ENCODE measurements around the gene PDCD7. TPM values are rescaled to one million over a fixed set of nuclear protein-coding genes. Genes with fewer than 3 reads are reported as not detected.
A peak's percentile ranks its signal among the peaks of the same experiment; 100 is the strongest.
"Not testable (repeated sequence)": the region's sequence is repeated elsewhere in the genome, so short reads cannot be mapped to it uniquely, and the experiment has no call there.

PDCD7 gene
- total and polyA plus RNA-seq, 3 donors from 2014 or later: 39.7 to 76.1 (median 66.8) TPM

GRCh38 chr15:65101891-65102708 is 31.5 kb downstream of the PDCD7 start:
- Histone ChIP-seq H3K27ac (no peak overlapping the region), H3K9me3 (no peaks in the 10 kb centered on the region), H3K4me3 (peak overlapping the region; percentile 29 to 34), H3K4me1 (peaks cover under 1% of the 10 kb centered on the region), H3K36me3 (ENCODE audit: low read depth, missing control alignments) (no peaks in the 10 kb centered on the region), H3K27me3 (no peaks in the 10 kb centered on the region)
- 47 to 74% methylated on average over 10 to 74 of the region's 75 CpGs for WGBS, 2 donors
- intact Hi-C loops (cut with DNase I; ENCODE audit: low total_unique reads): no loop called here
- TF ChIP-seq CTCF (IDR thresholded peaks at IDR 0.05) (no peak), POLR2A (IDR thresholded peaks at IDR 0.05) (no peak)
- no peak for DNase-seq

DNA sequence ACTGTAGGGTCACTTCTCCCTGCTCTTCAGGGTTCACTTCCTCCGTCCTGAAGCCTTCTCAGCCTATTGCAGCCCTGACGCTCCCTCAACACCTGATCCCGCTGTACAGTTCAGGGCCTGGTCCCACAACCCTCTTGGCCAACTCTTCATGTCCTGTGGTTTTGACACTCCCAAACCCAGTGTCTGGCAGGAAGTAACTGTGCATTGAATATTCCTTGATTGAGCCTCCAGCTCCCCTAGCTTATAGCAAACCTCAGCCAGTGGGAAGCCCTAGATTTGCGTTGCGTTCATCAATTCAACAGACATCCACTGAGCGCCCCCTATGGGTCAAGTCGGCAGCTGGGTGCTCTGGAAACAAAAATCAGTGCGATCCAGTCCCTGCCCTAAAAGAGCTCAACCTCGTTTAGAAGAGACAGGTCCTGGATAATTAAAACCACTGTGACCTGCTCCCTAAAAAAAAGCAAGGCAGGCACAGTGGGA is 32.2 kb downstream of the PDCD7 start:
- DNase-seq: peak; percentile 87
- Histone ChIP-seq H3K9me3 (no peaks in the 10 kb centered on the region), H3K27ac (no peak overlapping the region), H3K4me3 (peak overlapping the region in 1 of 2 donors; percentile 29), H3K27me3 (no peaks in the 10 kb centered on the region), H3K4me1 (peaks cover 7% of the 10 kb centered on the region), H3K36me3 (ENCODE audit: low read depth, missing control alignments) (no peaks in the 10 kb centered on the region)
- peak; percentile 73 to 78 (median 78) for TF ChIP-seq CTCF (IDR thresholded peaks at IDR 0.05)
- TF ChIP-seq POLR2A (IDR thresholded peaks at IDR 0.05): no peak
- WGBS, 2 donors: 25 to 34% methylated on average over 9 of the region's 9 CpGs
- intact Hi-C loops (cut with DNase I; ENCODE audit: low total_unique reads): no loop called here

DNA sequence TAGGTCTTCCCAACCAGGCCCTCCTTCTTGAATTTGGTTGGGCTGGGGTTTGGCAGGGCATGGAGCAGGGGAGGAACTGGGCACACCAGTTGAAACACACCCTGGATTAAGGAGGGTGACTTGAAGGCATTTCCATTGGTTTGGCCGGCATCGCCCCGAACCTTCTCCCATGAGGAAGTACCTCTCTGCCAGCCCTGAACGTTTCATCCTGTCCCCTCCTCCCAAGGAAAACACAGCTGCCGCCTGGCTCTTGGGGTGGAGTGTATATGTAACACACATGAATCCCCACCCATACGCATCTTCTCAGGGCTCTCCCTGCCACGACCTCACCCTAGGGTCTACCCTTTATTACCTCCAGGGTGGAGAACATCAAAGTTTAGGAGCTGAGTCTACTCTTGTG is 33.2 kb downstream of the PDCD7 start:
- Histone ChIP-seq H3K36me3 (ENCODE audit: low read depth, missing control alignments) (no peaks in the 10 kb centered on the region), H3K4me3 (no peak overlapping the region), H3K27me3 (no peaks in the 10 kb centered on the region), H3K27ac (no peak overlapping the region), H3K4me1 (peaks cover 12% of the 10 kb centered on the region), H3K9me3 (no peaks in the 10 kb centered on the region)
- intact Hi-C loops (cut with DNase I; ENCODE audit: low total_unique reads): no loop called here
- no peak for DNase-seq
- TF ChIP-seq CTCF (IDR thresholded peaks at IDR 0.05) (no peak), POLR2A (IDR thresholded peaks at IDR 0.05) (no peak)
- 77 to 84% methylated on average over 7 of the region's 7 CpGs for WGBS, 2 donors

GRCh38 chr15:65099801-65100200 is 33.8 kb downstream of the PDCD7 start:
- H3K36me3 ChIP-seq (ENCODE audit: low read depth, missing control alignments); DNase-seq; H3K4me3 ChIP-seq; H3K27ac ChIP-seq; intact Hi-C loops (cut with DNase I; ENCODE audit: low total_unique reads); H3K27me3 ChIP-seq; H3K9me3 ChIP-seq: not testable (repeated sequence)
- 91 to 94% methylated on average over 6 to 10 of the region's 10 CpGs for WGBS, 2 donors
- H3K4me1 ChIP-seq: peaks cover 18% of the 10 kb centered on the region

DNA sequence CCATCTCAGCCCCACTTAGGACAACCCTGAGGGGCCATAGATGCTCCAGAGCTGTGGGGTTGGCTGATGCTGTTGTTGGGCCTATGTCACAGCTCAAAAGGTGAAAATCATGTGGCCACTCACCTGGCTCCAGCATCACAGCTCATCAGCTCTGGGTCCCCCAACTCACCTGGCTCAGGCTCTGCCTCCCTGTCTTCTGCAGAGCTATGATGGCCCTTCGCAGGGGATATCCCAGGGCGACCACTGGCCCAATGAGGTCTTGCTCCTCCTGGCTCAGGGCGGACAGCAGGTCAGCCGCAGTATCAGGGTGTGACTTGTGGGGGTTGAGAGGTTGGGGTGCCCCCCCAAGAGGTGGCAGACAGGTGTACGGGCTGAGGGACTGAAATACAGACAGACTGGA is 34.3 kb downstream of the PDCD7 start:
- H3K36me3 ChIP-seq (ENCODE audit: low read depth, missing control alignments): no peaks in the 10 kb centered on the region
- intact Hi-C loops (cut with DNase I; ENCODE audit: low total_unique reads): no loop called here
- H3K9me3 ChIP-seq: no peaks in the 10 kb centered on the region
- H3K27ac ChIP-seq: no peak overlapping the region
- TF ChIP-seq CTCF (IDR thresholded peaks at IDR 0.05) (no peak), POLR2A (IDR thresholded peaks at IDR 0.05) (no peak)
- no peaks in the 10 kb centered on the region for H3K27me3 ChIP-seq
- no peak for DNase-seq
- peaks cover 23% of the 10 kb centered on the region for H3K4me1 ChIP-seq
- WGBS, 2 donors: 80 to 97% methylated on average over 2 to 5 of the region's 5 CpGs
- H3K4me3 ChIP-seq: no peak overlapping the region

Data from testis (tissue), 3 donors.